NCI-H2081 treated with DMSO at 0.1 percent for 48 hours (cell line): ENCODE data around the gene ALDH3B1.

Experiments used
- DNase-seq: peaks from one replicate; lab custom pipeline; 2025; lab: John Stamatoyannopoulos, UW

The ALDH3B1 gene

GRCh38 chr11:68031144-68031464, 21.0 kb downstream of the ALDH3B1 start:
- DNase-seq: no peak

- DNase-seq: no peak
Observed at GRCh38 chr11:68032003-68032402, 21.9 kb downstream of the ALDH3B1 start.

- DNase-seq: no peak
Observed at GRCh38 chr11:68032997-68033707, 23.0 kb downstream of the ALDH3B1 start.

DNA sequence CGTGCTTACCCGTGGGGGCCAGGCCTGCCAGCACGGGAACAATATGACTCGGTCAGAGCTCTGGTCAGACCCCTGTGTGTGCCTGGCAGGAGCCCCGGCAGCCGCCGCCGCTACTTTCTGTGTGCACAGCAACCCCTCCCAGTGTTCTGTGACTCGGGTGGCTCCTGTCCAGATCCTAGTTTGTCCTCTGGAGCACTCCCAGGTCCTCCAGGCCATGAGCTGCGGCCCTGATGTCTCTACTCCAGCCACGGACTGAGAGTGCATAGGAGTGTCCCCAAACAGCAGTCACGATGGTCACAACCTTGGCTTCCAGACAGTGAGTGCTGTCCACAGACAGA, 23.6 kb downstream of the ALDH3B1 start:
- DNase-seq: no peak

DNA sequence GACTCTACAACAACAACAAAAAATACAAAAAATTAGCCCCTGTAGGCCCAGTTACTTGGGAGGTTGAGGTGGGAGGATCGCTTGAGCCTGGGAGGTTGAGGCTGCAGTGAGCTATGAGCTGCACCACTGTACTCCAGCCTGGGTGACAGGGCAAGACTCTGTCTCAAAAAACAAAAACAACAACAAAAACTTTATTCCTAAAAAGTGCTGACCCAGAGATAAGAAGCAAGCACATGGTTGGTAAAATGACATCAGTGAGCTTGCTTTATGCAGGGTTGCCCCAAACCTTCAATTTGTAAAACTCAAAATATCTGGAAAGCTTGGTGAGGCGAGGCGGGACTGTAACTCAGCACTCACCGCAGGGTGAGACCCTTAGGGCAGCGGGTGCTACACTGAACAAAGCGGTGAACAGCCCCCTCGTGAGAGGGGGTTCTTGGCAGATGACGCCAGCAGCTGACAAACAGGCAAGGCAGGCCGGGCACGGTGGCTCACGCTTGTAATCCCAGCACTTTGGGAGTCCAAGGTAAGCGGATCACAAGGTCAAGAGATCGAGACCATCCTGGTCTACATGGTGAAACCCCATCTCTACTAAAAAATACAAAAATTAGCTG, 25.2 kb downstream of the ALDH3B1 start:
- DNase-seq: no peak

- no peak for DNase-seq
Observed at GRCh38 chr11:68036141-68036716, 26.1 kb downstream of the ALDH3B1 start.

GRCh38 chr11:68036717-68037239, 26.7 kb downstream of the ALDH3B1 start:
- DNase-seq: no peak

DNA sequence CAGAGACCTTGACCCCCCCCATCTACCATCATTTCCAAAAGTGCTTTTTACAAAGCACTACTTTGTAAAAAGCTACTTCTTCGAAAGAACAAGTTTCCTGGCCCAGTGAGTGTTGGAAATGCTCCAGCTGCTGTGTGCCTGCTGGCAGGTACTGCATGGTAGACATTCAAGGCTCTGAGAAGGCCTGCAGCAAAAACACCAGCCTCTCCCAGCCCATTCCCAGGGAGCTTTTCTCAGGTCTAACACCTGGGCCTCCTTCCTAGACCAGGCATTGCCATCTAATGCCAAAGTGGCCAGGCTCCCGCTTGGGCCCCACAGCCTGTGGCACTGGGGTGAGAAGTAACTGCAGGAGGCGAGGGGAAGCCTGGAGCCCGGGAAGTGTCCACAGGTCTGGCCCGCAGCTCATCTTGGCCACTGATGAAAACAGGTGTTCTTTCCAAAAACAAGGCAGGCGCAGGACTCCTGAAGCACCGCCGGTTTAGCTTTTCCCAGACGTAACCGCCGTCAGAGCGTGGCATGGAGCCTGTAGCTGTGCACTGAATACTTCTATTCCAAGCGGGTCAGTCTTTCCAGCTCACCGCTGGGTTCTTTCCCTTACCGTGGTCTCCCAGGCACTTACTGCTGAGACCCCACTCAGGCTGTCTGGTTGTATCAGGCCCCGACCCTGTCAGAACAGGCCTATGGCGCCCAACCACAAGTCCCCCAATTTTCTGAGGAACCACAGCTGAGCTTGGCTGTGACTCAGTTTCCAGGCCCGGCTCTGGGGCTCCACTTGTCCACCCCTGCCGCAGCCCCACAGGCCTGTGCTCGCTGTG, 27.5 kb downstream of the ALDH3B1 start:
- DNase-seq: no peak

DNA sequence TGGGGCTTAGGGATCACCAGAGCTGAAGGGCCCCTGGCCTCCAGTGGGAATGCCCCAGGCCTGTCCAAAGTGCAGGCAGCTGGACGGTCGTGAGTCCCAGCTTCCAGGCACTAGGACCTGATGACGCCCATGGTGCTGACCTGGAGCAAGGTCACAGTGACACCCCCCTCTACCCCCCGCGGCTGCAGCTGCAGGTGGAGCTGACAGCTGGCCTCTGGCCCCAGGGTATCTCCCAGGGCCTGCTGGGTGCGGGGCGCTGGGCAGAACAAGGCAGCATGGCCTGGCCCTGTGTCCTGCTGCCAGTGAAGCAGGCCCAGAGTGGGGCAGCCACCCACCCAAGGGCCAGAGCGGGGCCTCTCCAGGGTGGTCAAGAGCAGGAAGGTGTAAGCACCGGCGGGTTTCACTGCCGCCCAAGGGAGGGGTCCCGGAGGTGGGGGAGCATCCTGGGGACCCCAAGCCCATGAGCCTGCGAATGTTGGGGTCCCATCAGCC, 28.1 kb downstream of the ALDH3B1 start:
- no peak for DNase-seq

- no peak for DNase-seq
Observed at GRCh38 chr11:68038718-68039525, 28.8 kb downstream of the ALDH3B1 start, which contains the start of gene TCIRG1. Gene TCIRG1, plus strand, starts transcription at chr11:68039025. Its CDS starts 2,247 bp downstream, at chr11:68041272.

DNA sequence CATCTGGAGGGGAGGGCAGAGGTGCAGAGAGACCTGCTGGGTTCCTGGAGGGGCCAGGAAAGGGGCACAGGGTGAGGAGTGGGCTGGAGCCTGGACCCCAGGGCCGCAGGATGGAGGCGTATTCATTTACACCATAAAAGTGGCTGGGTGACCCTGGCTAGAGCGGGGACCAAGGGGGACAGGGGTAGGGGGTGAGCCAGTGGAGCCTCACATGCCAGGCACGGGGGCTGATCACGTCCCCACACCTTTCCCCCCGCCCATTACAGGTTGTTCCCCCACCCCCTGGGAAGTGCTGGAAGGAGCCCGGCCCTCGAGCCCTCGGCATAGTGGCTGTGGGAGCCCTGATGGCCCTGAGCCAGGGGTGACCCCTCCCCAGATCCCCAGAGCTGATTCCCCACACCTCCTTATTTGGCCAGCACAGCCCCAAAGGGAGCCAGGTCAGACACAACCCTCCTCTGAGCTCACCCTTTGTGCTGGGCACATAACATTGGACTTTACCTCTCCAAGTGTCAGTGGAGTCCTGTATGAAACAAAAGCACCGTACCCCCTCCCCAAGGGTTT, 29.5 kb downstream of the ALDH3B1 start:
- DNase-seq: no peak

- no peak for DNase-seq
Observed at GRCh38 chr11:68040101-68040956, 30.2 kb downstream of the ALDH3B1 start.

GRCh38 chr11:68040957-68041591, 30.9 kb downstream of the ALDH3B1 start:
- DNase-seq: no peak

GRCh38 chr11:68041617-68042218, 31.6 kb downstream of the ALDH3B1 start:
- DNase-seq: no peak

DNA sequence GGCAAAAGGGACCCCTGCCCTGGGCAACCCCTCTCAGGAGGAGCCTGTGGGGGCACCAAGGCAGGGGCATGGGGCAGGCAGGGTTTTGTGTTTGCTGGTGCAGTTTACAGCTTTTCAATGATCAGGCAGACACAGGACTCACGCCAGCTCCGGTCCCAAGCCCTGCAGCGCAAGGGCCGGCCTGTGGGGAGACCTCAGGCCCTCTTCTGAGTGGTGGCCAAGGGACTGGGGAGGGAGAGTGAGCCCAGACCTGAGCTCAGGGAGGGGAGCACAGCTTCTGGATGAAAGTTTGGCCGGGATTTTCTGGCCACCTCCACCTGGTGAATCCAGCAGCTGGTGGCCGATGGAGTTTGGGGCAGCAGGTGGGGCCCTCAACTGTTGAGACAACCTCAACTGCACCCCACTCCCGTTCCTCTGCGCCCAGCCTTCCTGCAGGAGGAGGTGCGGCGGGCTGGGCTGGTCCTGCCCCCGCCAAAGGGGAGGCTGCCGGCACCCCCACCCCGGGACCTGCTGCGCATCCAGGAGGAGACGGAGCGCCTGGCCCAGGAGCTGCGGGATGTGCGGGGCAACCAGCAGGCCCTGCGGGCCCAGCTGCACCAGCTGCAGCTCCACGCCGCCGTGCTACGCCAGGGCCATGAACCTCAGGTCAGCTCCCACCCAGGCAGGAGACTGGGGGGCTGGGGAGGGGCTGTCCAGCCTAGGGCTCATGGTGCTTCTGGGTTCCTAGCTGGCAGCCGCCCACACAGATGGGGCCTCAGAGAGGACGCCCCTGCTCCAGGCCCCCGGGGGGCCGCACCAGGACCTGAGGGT, 32.3 kb downstream of the ALDH3B1 start:
- DNase-seq: no peak

DNA sequence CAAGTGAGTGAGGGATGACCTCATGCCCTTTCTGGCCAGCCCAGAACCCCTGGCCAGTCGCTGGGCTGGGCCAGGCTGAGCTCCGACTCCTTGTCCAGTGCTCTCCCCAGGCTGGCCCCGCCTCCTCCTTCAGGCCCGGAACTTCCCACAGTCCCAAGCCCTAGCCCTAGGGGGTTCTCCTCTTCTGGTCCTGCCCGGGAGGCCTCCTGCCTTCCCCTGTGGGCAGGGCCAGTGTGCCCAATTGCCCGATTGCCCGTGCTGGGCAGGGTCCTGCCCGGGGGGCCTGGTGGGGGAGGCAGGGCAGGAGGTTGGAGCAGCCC, 32.9 kb downstream of the ALDH3B1 start:
- no peak for DNase-seq

- DNase-seq: no peak
Observed at GRCh38 chr11:68043349-68044144, 33.4 kb downstream of the ALDH3B1 start.
